Stomach (tissue), 9 donors: ENCODE measurements around the gene CTNNA3. TPM values are rescaled to one million over a fixed set of nuclear protein-coding genes. Genes with fewer than 3 reads are reported as not detected.

Experiments
- DNase-seq, 2 donors: peaks; one replicate each; pipeline versions ENCODE4 v3.0.0 to v3.0.0-alpha.2; 2013 to 2019
- H3K27ac ChIP-seq, 5 donors: fragments of 200-600 bp in 4 of 5; sonication (generic) in 4 of 5; one replicate each; pipeline ENCODE4 v1.5.1; 2013 to 2019; ENCODE audit warnings: mild to moderate bottlenecking in 1 of 5, moderate library complexity in 1 of 5
- H3K27me3 ChIP-seq, 3 donors: fragments of 200-600 bp; sonication (generic); one replicate each; pipeline ENCODE4 v1.5.1; 2017 to 2019; ENCODE audit warnings: mixed run types in 1 of 3
- H3K36me3 ChIP-seq, 4 donors: fragments of 200-600 bp; sonication (generic); 1 replicate in 3 of 4; 2 replicates in 1 of 4; pipeline ENCODE4 v1.5.1; 2016 to 2019
- H3K4me1 ChIP-seq, 4 donors: fragments of 200-600 bp; sonication (generic); one replicate each; pipeline ENCODE4 v1.5.1; 2016 to 2019
- H3K4me3 ChIP-seq, 4 donors: fragments of 200-600 bp; sonication (generic) in 3 of 4; one replicate each; pipeline ENCODE4 v1.5.1; 2016 to 2019; ENCODE audit warnings: mild to moderate bottlenecking in 1 of 4
- H3K9me3 ChIP-seq, 4 donors: fragments of 200-600 bp; sonication (generic); one replicate each; pipeline ENCODE4 v1.5.1; 2016 to 2019
- CTCF ChIP-seq, 7 experiments: fragments of 450-650 bp in 4 of 7; fragments of 200-600 bp in 3 of 7; sonication (generic) in 3 of 7; IDR thresholded peaks; one replicate each; pipeline ENCODE4 v1.5.1; 2016 to 2019; ENCODE audit warnings: antibody characterized with exemption in 7 of 7, control low read depth in 2 of 7, mild to moderate bottlenecking in 1 of 7
- EP300 ChIP-seq: sonication (generic); formaldehyde crosslinking; IDR thresholded peaks from one replicate; pipeline ENCODE4 v1.6.1; 2017; ENCODE audit warnings: antibody characterized with exemption
- POLR2A ChIP-seq, 4 donors: fragments of 450-650 bp; IDR thresholded peaks; one replicate each; pipeline ENCODE4 v1.6.1; 2016; ENCODE audit warnings: antibody characterized with exemption in 4 of 4, control low read depth in 2 of 4, mild to moderate bottlenecking in 1 of 4, moderate library complexity in 1 of 4
- POLR2AphosphoS5 ChIP-seq, 3 donors: sonication (generic); formaldehyde crosslinking; IDR thresholded peaks; one replicate each; pipeline ENCODE4 v1.6.1; 2016; ENCODE audit warnings: antibody characterized with exemption in 3 of 3
- whole genome bisulfite sequencing, 5 donors: extraction: QIAGEN DNeasy Blood & Tissue Kit in 3 of 5; methylation state at CpG; one replicate each; pipeline versions ENCODE4 v1.1.5 to v1.1.7; 2013 to 2018; 5-methylcytosine and 5-hydroxymethylcytosine counted together
- intact Hi-C: fragments of 100-400 bp; cut with DNase I; formaldehyde crosslinking; loops from one replicate; pipeline ENCODE4 v1.15.1; 2023; ENCODE audit warnings: low total_unique reads
- polyA plus RNA-seq, 3 donors: library from polyadenylated mRNA; stranded (reverse); fragments of 200-250 nt; gene quantifications; one replicate each; pipeline ENCODE4 v1.2.3, GENCODE V29; 2013
- total RNA-seq, 5 donors: library from RNA; depleted of rRNA; stranded (reverse); fragments of >200 nt; gene quantifications; one replicate each; pipeline versions ENCODE4 v1.1.0 to v1.2.3, GENCODE V29; 2014 to 2016
- donor health status: healthy with polysubstance abuse.
- donor health status: Bipolar disorder and iron deficiency.
- donor health status: healthy.

CTNNA3 gene
- total and polyA plus RNA-seq, 8 donors, result 0.14 to 46.1 (median 12.9) TPM; not detected in 2

DNA sequence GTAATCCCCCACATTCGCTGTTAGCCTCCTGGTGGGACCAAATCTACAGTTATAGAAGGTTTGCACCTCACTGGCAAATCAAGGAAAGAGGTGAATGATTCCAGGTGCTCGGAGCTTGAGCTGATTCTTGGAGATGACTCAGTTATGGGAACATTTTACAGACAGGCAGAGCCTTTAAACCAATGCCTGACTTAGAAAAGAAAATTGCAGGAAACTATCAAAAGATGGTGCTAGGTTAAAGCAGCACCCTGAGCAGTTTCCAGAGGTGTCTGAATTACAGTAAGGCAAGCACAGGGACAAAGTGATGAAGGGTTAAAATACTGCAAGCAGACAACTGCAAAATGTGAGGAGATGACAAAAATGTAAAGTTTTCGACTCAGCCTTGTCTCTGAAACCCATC, 767.2 kb downstream of the CTNNA3 start:
- Histone ChIP-seq H3K4me3 (no peak overlapping the region), H3K36me3 (no peaks in the 10 kb centered on the region), H3K9me3 (no peaks in the 10 kb centered on the region), H3K4me1 (peaks cover 0 to 32% (median 14%) of the 10 kb centered on the region in 4 donors), H3K27ac (no peak overlapping the region), H3K27me3 (peaks cover 0 to 48% (median 24%) of the 10 kb centered on the region in 3 donors)
- intact Hi-C loops, result no loop called here
- no peak for TF ChIP-seq EP300
- no peak for TF ChIP-seq CTCF (IDR thresholded peaks at IDR 0.05)
- no peak for TF ChIP-seq POLR2AphosphoS5 (IDR thresholded peaks at IDR 0.05)
- TF ChIP-seq POLR2A (IDR thresholded peaks at IDR 0.05), result no peak
- no peak for DNase-seq
- 26 to 33% (median 27%) methylated on average over 3 of the region's 3 CpGs for WGBS, 5 donors

GRCh38 chr10:66927971-66928770, 767.8 kb downstream of the CTNNA3 start:
- 5 to 15% (median 7%) methylated on average over 17 to 30 of the region's 30 CpGs for WGBS, 5 donors

DNA sequence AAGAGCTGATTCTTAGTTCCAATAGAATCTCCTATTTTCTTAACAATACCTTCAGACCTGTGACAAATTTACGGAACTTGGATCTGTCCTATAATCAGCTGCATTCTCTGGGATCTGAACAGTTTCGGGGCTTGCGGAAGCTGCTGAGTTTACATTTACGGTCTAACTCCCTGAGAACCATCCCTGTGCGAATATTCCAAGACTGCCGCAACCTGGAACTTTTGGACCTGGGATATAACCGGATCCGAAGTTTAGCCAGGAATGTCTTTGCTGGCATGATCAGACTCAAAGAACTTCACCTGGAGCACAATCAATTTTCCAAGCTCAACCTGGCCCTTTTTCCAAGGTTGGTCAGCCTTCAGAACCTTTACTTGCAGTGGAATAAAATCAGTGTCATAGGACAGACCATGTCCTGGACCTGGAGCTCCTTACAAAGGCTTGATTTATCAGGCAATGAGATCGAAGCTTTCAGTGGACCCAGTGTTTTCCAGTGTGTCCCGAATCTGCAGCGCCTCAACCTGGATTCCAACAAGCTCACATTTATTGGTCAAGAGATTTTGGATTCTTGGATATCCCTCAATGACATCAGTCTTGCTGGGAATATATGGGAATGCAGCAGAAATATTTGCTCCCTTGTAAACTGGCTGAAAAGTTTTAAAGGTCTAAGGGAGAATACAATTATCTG, 768.6 kb downstream of the CTNNA3 start:
- Histone ChIP-seq H3K36me3 (no peaks in the 10 kb centered on the region), H3K9me3 (no peaks in the 10 kb centered on the region), H3K4me3 (no peak overlapping the region), H3K27ac (no peak overlapping the region), H3K4me1 (peaks cover 0 to 32% (median 14%) of the 10 kb centered on the region in 4 donors), H3K27me3 (peaks cover 0 to 48% (median 24%) of the 10 kb centered on the region in 3 donors)
- intact Hi-C loops, result no loop called here
- TF ChIP-seq EP300 (no peak), POLR2AphosphoS5 (IDR thresholded peaks at IDR 0.05) (no peak), CTCF (IDR thresholded peaks at IDR 0.05) (no peak), POLR2A (IDR thresholded peaks at IDR 0.05) (no peak)
- DNase-seq, result no peak
- WGBS, 5 donors, result 53 to 87% (median 69%) methylated on average over 11 of the region's 11 CpGs

More at GRCh38 chr10:66927971-66928770, 767.8 kb downstream of the CTNNA3 start:
- H3K4me1 ChIP-seq, result peaks cover 0 to 32% (median 14%) of the 10 kb centered on the region in 4 donors
- TF ChIP-seq EP300 (no peak), CTCF (IDR thresholded peaks at IDR 0.05) (no peak), POLR2A (IDR thresholded peaks at IDR 0.05) (no peak), POLR2AphosphoS5 (IDR thresholded peaks at IDR 0.05) (no peak)
- H3K27ac ChIP-seq, result no peak overlapping the region
- no peak overlapping the region for H3K4me3 ChIP-seq
- peaks cover 0 to 48% (median 24%) of the 10 kb centered on the region in 3 donors for H3K27me3 ChIP-seq
- no peaks in the 10 kb centered on the region for H3K9me3 ChIP-seq
- H3K36me3 ChIP-seq, result no peaks in the 10 kb centered on the region
- peak in 1 of 2 donors; percentile 56 for DNase-seq
- intact Hi-C loops, result no loop called here

DNA sequence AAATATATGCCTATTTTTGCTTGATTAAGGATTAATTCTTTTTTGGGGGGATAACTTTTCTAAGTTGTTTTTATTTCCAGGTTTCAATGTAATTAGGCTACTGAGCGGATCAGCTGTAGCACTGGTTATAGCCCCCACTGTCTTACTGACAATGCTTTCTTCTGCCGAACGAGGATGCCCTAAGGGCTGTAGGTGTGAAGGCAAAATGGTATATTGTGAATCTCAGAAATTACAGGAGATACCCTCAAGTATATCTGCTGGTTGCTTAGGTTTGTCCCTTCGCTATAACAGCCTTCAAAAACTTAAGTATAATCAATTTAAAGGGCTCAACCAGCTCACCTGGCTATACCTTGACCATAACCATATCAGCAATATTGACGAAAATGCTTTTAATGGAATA, 769.2 kb downstream of the CTNNA3 start:
- intact Hi-C loops, result no loop called here
- H3K27me3 ChIP-seq, result peaks cover 0 to 48% (median 24%) of the 10 kb centered on the region in 3 donors

More for the DNA sequence above, 769.2 kb downstream of the CTNNA3 start:
- H3K9me3 ChIP-seq, result no peaks in the 10 kb centered on the region
- H3K4me1 ChIP-seq, result peaks cover 0 to 32% (median 14%) of the 10 kb centered on the region in 4 donors
- 53 to 80% (median 64%) methylated on average over 5 of the region's 5 CpGs for WGBS, 5 donors
- DNase-seq, result no peak
- H3K4me3 ChIP-seq, result no peak overlapping the region
- no peak overlapping the region for H3K27ac ChIP-seq
- no peaks in the 10 kb centered on the region for H3K36me3 ChIP-seq
- TF ChIP-seq CTCF (IDR thresholded peaks at IDR 0.05) (no peak), EP300 (no peak), POLR2AphosphoS5 (IDR thresholded peaks at IDR 0.05) (no peak), POLR2A (IDR thresholded peaks at IDR 0.05) (no peak)
